ENCODE measurements around the gene PDIA5. TPM values are rescaled to one million over a fixed set of nuclear protein-coding genes. Genes with fewer than 3 reads are reported as not detected.

Gene PDIA5
- total and polyA plus RNA-seq, 8 donors, result 19.8 to 29.3 (median 25.7) TPM

- H3K4me1 ChIP-seq, result no peaks in the 10 kb centered on the region
- intact Hi-C loops (cut with DNase I), result no loop called here
- DNase-seq, result no peak
- no peak for FAIRE-seq
- no peaks in the 10 kb centered on the region for H3K27me3 ChIP-seq
- no peak for ATAC-seq
- no peak overlapping the region for H3K27ac ChIP-seq
- no peak for TF ChIP-seq CTCF (IDR thresholded peaks at IDR 0.05)
- no peaks in the 10 kb centered on the region for H3K36me3 ChIP-seq
- H3K4me3 ChIP-seq, result no peak overlapping the region
- no peaks in the 10 kb centered on the region for H3K9me3 ChIP-seq
Observed at GRCh38 chr3:123038751-123039150, 28.1 kb upstream of the PDIA5 start.

- intact Hi-C loops (cut with DNase I), result no loop called here
- TF ChIP-seq CTCF (IDR thresholded peaks at IDR 0.05), result no peak
- 61 to 69% methylated on average over 3 of the region's 3 CpGs for WGBS, 2 donors
- Histone ChIP-seq H3K27me3 (no peaks in the 10 kb centered on the region), H3K9me3 (no peaks in the 10 kb centered on the region), H3K4me1 (no peaks in the 10 kb centered on the region), H3K4me3 (no peak overlapping the region), H3K36me3 (no peaks in the 10 kb centered on the region), H3K27ac (no peak overlapping the region)
- DNase-seq, result no peak
- ATAC-seq, result no peak
- no peak for FAIRE-seq
Observed at GRCh38 chr3:123039178-123039577, 27.6 kb upstream of the PDIA5 start.

GRCh38 chr3:123042413-123042812, 24.4 kb upstream of the PDIA5 start:
- FAIRE-seq, result no peak
- TF ChIP-seq CTCF (IDR thresholded peaks at IDR 0.05), result no peak
- Histone ChIP-seq H3K27ac (no peak overlapping the region), H3K9me3 (no peaks in the 10 kb centered on the region), H3K27me3 (no peaks in the 10 kb centered on the region), H3K4me1 (no peaks in the 10 kb centered on the region), H3K36me3 (no peaks in the 10 kb centered on the region), H3K4me3 (no peak overlapping the region)
- WGBS, 2 donors, result 88% methylated on average over 6 of the region's 6 CpGs
- ATAC-seq, result no peak
- intact Hi-C loops (cut with DNase I), result no loop called here
- DNase-seq, result no peak

- no peaks in the 10 kb centered on the region for H3K27me3 ChIP-seq
- no peaks in the 10 kb centered on the region for H3K9me3 ChIP-seq
- no peak overlapping the region for H3K27ac ChIP-seq
- H3K4me3 ChIP-seq, result no peak overlapping the region
- intact Hi-C loops (cut with DNase I), result no loop called here
- ATAC-seq (no peak), DNase-seq (no peak), FAIRE-seq (no peak)
- no peak for TF ChIP-seq CTCF (IDR thresholded peaks at IDR 0.05)
- no peaks in the 10 kb centered on the region for H3K36me3 ChIP-seq
- no peaks in the 10 kb centered on the region for H3K4me1 ChIP-seq
- 70 to 87% methylated on average over 5 of the region's 5 CpGs for WGBS, 2 donors
Observed at GRCh38 chr3:123044981-123045763, 21.7 kb upstream of the PDIA5 start.

GRCh38 chr3:123046262-123047061, 20.4 kb upstream of the PDIA5 start:
- no peak for ATAC-seq
- 71 to 76% methylated on average over 10 of the region's 10 CpGs for WGBS, 2 donors
- no peaks in the 10 kb centered on the region for H3K9me3 ChIP-seq

More at GRCh38 chr3:123046262-123047061, 20.4 kb upstream of the PDIA5 start:
- no peak for FAIRE-seq
- no peak for DNase-seq
- H3K4me1 ChIP-seq, result no peaks in the 10 kb centered on the region
- no peaks in the 10 kb centered on the region for H3K36me3 ChIP-seq
- no peaks in the 10 kb centered on the region for H3K27me3 ChIP-seq
- no peak overlapping the region for H3K4me3 ChIP-seq
- TF ChIP-seq CTCF (IDR thresholded peaks at IDR 0.05), result no peak
- H3K27ac ChIP-seq, result no peak overlapping the region
- intact Hi-C loops (cut with DNase I), result no loop called here
